GM23338 (cell line): ENCODE results near the gene ANKRD27. TPM values are rescaled to one million over a fixed set of nuclear protein-coding genes. Genes with fewer than 3 reads are reported as not detected.

ENCODE experiments used
- ATAC-seq: fragments of 200-7000 bp; cut with Tn5 transposase; 3 replicates; pipeline ENCODE4 v1.9.1; 2020
- DNase-seq: peaks from one replicate; pipeline ENCODE4 v3.0.0-alpha.2; 2015; ENCODE audit warnings: low spot score
- H2AFZ ChIP-seq: fragments of 200-600 bp; sonication (generic); 2 replicates; pipeline ENCODE4 v1.8.0; 2016; ENCODE audit warnings: antibody characterized with exemption, mild to moderate bottlenecking, moderate library complexity
- H3F3A ChIP-seq: fragments of 200-600 bp; sonication (generic); replicated peaks from 2 replicates; pipeline ENCODE4 v1.8.0; 2017; ENCODE audit warnings: antibody characterized with exemption, mixed run types, low read depth
- H3K27ac ChIP-seq: fragments of 200-600 bp; sonication (generic); 2 replicates; pipeline ENCODE4 v1.6.1; 2016; ENCODE audit warnings: low read depth
- H3K27me3 ChIP-seq: fragments of 200-600 bp; sonication (generic); 2 replicates; pipeline ENCODE4 v1.8.0; 2016; ENCODE audit warnings: mild to moderate bottlenecking, mixed run types, moderate library complexity; ENCODE audit not compliant: insufficient read depth
- H3K36me3 ChIP-seq: fragments of 200-600 bp; sonication (generic); 2 replicates; pipeline ENCODE4 v1.8.0; 2016; ENCODE audit warnings: mild to moderate bottlenecking; ENCODE audit not compliant: insufficient read depth
- H3K4me1 ChIP-seq: fragments of 200-600 bp; sonication (generic); 2 replicates; pipeline ENCODE4 v1.8.0; 2016; ENCODE audit warnings: mild to moderate bottlenecking, moderate library complexity; ENCODE audit not compliant: insufficient read depth
- H3K4me2 ChIP-seq: fragments of 200-600 bp; sonication (generic); 2 replicates; pipeline ENCODE4 v1.7.1; 2017; ENCODE audit warnings: mixed run types
- H3K4me3 ChIP-seq: fragments of 200-600 bp; sonication (generic); 2 replicates; pipeline ENCODE4 v1.6.1; 2016; ENCODE audit warnings: mixed run types
- H3K79me2 ChIP-seq: fragments of 200-600 bp; sonication (generic); replicated peaks from 2 replicates; pipeline ENCODE4 v1.8.0; 2017; ENCODE audit warnings: mild to moderate bottlenecking; ENCODE audit not compliant: insufficient read depth
- H3K9me2 ChIP-seq: fragments of 200-600 bp; sonication (generic); 2 replicates; pipeline ENCODE4 v1.8.0; 2017; ENCODE audit not compliant: insufficient read depth
- H4K20me1 ChIP-seq: fragments of 200-600 bp; sonication (generic); replicated peaks from 2 replicates; pipeline ENCODE4 v1.8.0; 2017; ENCODE audit warnings: mild to moderate bottlenecking; ENCODE audit not compliant: insufficient read depth
- H3K27ac Mint-ChIP-seq: 2 replicates; pipeline ENCODE4 v1.8.0; 2020; ENCODE audit warnings: inconsistent platforms, mild to moderate bottlenecking, moderate library complexity, mixed read lengths
- H3K27me3 Mint-ChIP-seq: 3 replicates; pipeline ENCODE4 v1.8.0; 2022; ENCODE audit warnings: low read depth, mild to moderate bottlenecking, moderate library complexity, mixed read lengths, inconsistent platforms; ENCODE audit not compliant: insufficient read depth, poor library complexity
- H3K36me3 Mint-ChIP-seq: 3 replicates; pipeline ENCODE4 v1.8.0; 2021; ENCODE audit warnings: low read depth, mild to moderate bottlenecking, inconsistent platforms, moderate library complexity, mixed read lengths
- H3K4me1 Mint-ChIP-seq: 3 replicates; pipeline ENCODE4 v1.8.0; 2020; ENCODE audit warnings: mild to moderate bottlenecking, inconsistent platforms, mixed read lengths
- H3K4me3 Mint-ChIP-seq: 3 replicates; pipeline ENCODE4 v1.8.0; 2021; ENCODE audit warnings: moderate library complexity, mild to moderate bottlenecking, inconsistent platforms, mixed read lengths
- H3K9me3 Mint-ChIP-seq: 3 replicates; pipeline ENCODE4 v1.8.0; 2020; ENCODE audit warnings: moderate library complexity, mild to moderate bottlenecking, inconsistent platforms, mixed read lengths
- CREB1 ChIP-seq: fragments of 250-450 bp; sonication (Bioruptor Pico); IDR thresholded peaks from 2 replicates; pipeline ENCODE4 v1.5.0; 2020; ENCODE audit warnings: low read depth, mild to moderate bottlenecking, moderate library complexity
- CTCF ChIP-seq, 2 experiments: fragments of 200-600 bp in 1 of 2; sonication (generic) in 1 of 2; conservative IDR thresholded peaks; 2 replicates each; pipeline versions ENCODE4 v1.5.1 to v1.6.1; 2016 to 2017; ENCODE audit warnings: antibody characterized with exemption in 2 of 2, low read depth in 2 of 2, mild to moderate bottlenecking in 2 of 2, moderate library complexity in 1 of 2
- ETS1 ChIP-seq: IDR thresholded peaks from 2 replicates; pipeline ENCODE4 v1.6.1; 2016; ENCODE audit warnings: antibody characterized with exemption
- EZH2 ChIP-seq: fragments of 200-600 bp; sonication (generic); IDR thresholded peaks from one replicate; pipeline ENCODE4 v1.8.0; 2017; ENCODE audit warnings: antibody characterized with exemption, mild to moderate bottlenecking, low read depth; ENCODE audit not compliant: unreplicated experiment
- EZH2phosphoT487 ChIP-seq: fragments of 200-600 bp; sonication (generic); IDR thresholded peaks from one replicate; pipeline ENCODE4 v1.8.1; 2018; ENCODE audit warnings: antibody characterized with exemption; ENCODE audit not compliant: unreplicated experiment
- JUNB ChIP-seq: IDR thresholded peaks from one replicate; pipeline ENCODE4 v1.6.1; 2016; ENCODE audit warnings: antibody characterized with exemption; ENCODE audit not compliant: unreplicated experiment
- POLR2AphosphoS5 ChIP-seq: IDR thresholded peaks from 2 replicates; pipeline ENCODE4 v1.6.1; 2016; ENCODE audit warnings: antibody characterized with exemption, low read depth
- REST ChIP-seq: IDR thresholded peaks from one replicate; pipeline ENCODE4 v1.6.1; 2018; ENCODE audit warnings: antibody characterized with exemption; ENCODE audit not compliant: unreplicated experiment
- STAT1 ChIP-seq: IDR thresholded peaks from one replicate; pipeline ENCODE4 v1.6.1; 2016; ENCODE audit warnings: antibody characterized with exemption; ENCODE audit not compliant: unreplicated experiment
- ZNF114 ChIP-seq: fragments of 250-450 bp; sonication (Bioruptor Pico); IDR thresholded peaks from 2 replicates; pipeline ENCODE4 v1.5.0; 2020; ENCODE audit warnings: mild to moderate bottlenecking, moderate library complexity
- ZNF331 ChIP-seq: fragments of 250-450 bp; sonication (Bioruptor Pico); IDR thresholded peaks from 2 replicates; pipeline ENCODE4 v1.5.0; 2020; ENCODE audit warnings: low read depth, mild to moderate bottlenecking, moderate library complexity
- ZNF462 ChIP-seq: fragments of 250-450 bp; sonication (Bioruptor Pico); IDR thresholded peaks from 2 replicates; pipeline ENCODE4 v1.5.0; 2020; ENCODE audit warnings: mild to moderate bottlenecking, moderate library complexity
- polyA plus RNA-seq: library from polyadenylated mRNA; unstranded; fragments of >200 nt; fragmentation: Nextera tagmentation; extraction: Ambion mirVana; gene quantifications from 2 replicates; pipeline ENCODE4 v1.2.1, GENCODE V29; 2016
- total RNA-seq: library from RNA; depleted of rRNA; stranded (reverse); fragments of >200 nt; shearing (Covaris generic); gene quantifications from 2 replicates; pipeline ENCODE4 v1.2.3, GENCODE V29; 2014

The ANKRD27 gene
- total and polyA plus RNA-seq, 2 experiments from 2014 or later, result 16.7 to 48.7 TPM

GRCh38 chr19:32688311-32688710 is 13.3 kb upstream of the ANKRD27 start (continued):
- no peak for TF ChIP-seq ZNF462 (CRISPR knock-in tag)
- no peak for TF ChIP-seq JUNB
- TF ChIP-seq CREB1 (CRISPR knock-in tag), result no peak
- TF ChIP-seq ETS1, result no peak
- no peak for TF ChIP-seq ZNF331

GRCh38 chr19:32687681-32688080 is 12.7 kb upstream of the ANKRD27 start:
- H3K9me3 Mint-ChIP-seq, result peaks cover under 1% of the 10 kb centered on the region; the same call in 2 of the 3 replicates
- H3K4me2 ChIP-seq, result no peak overlapping the region
- peaks cover 18% of the 10 kb centered on the region for H3K27me3 ChIP-seq
- ATAC-seq (no peak), DNase-seq (no peak)
- H3F3A ChIP-seq, result 0 out of 2 replicates have a peak, but pooled peaks cover 3% of the 10 kb centered on the region
- H4K20me1 ChIP-seq, result no peaks in the 10 kb centered on the region; the same call in 1 of the 2 replicates
- H3K4me1 Mint-ChIP-seq, result peaks cover 3% of the 10 kb centered on the region
- H2AFZ ChIP-seq, result no peak overlapping the region
- H3K9me2 ChIP-seq, result no peaks in the 10 kb centered on the region
- no peak overlapping the region for H3K4me3 Mint-ChIP-seq
- peaks cover under 1% of the 10 kb centered on the region; the same call in 1 of the 3 replicates for H3K36me3 Mint-ChIP-seq
- peaks cover 3% of the 10 kb centered on the region; the same call in 1 of the 2 replicates for H3K4me1 ChIP-seq
- H3K27ac Mint-ChIP-seq, result no peak overlapping the region
- H3K4me3 ChIP-seq, result no peak overlapping the region
- H3K79me2 ChIP-seq, result peaks cover under 1% of the 10 kb centered on the region; the same call in 1 of the 2 replicates
- no peak overlapping the region for H3K27ac ChIP-seq
- H3K36me3 ChIP-seq, result no peaks in the 10 kb centered on the region
- peaks cover 11% of the 10 kb centered on the region for H3K27me3 Mint-ChIP-seq
- TF ChIP-seq EZH2phosphoT487 (no peak), POLR2AphosphoS5 (no peak), JUNB (no peak), ZNF114 (CRISPR knock-in tag) (no peak), EZH2 (no peak), CTCF (conservative IDR thresholded peaks at IDR 0.05; ENCODE audit: low read depth in 2 of 2) (no peak), STAT1 (no peak), REST (no peak), CREB1 (CRISPR knock-in tag) (no peak)
